MM.1S (cell line): ENCODE results near the gene MNT.

Source experiments
- EZH2phosphoT487 ChIP-seq: fragments of 300-600 bp; sonication (generic); IDR thresholded peaks from 2 replicates; pipeline ENCODE4 v1.6.1; 2018; ENCODE audit warnings: antibody characterized with exemption, low read length
- TF ChIP-seq, protein P1 (sequence below): fragments of 300-600 bp; sonication (generic); IDR thresholded peaks from 2 replicates; pipeline ENCODE4 v1.5.1; 2016; ENCODE audit warnings: antibody characterized with exemption, low read length, mixed read lengths

DNA sequence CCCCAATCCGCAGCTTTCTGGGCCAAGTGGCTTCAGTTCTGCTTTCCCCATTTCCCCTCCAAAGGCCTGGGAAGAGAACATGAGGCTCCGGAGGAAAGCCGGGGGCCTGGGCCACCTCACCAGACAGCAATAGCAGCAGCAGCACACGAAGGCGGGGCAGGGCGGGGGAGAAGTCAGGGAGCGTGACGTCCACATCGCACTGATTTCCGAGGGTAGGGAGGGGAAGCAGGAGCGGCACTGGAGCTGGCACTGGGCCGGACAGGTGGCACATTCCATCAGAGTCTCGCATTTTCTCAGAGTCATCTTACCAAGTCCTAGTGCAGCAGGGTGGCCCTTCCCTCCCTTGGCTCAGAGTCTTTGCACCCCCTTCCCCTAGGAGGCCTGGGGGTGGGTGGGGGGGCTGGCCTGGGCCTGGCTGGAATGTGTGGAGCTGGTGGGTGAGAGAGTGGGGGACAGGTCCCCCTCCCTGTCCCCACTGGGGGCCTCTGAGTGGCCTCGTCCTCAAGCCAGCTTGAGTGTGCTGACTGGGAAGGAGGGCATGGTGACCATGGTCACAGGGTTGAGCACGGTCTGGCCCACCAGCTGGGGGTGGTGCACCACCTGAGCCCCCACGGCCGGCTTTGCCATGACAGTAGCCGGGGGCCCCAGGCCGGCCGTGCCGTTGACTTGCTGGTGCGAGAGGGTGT, 14.3 kb downstream of the MNT start:
- TF ChIP-seq, protein P1, sequence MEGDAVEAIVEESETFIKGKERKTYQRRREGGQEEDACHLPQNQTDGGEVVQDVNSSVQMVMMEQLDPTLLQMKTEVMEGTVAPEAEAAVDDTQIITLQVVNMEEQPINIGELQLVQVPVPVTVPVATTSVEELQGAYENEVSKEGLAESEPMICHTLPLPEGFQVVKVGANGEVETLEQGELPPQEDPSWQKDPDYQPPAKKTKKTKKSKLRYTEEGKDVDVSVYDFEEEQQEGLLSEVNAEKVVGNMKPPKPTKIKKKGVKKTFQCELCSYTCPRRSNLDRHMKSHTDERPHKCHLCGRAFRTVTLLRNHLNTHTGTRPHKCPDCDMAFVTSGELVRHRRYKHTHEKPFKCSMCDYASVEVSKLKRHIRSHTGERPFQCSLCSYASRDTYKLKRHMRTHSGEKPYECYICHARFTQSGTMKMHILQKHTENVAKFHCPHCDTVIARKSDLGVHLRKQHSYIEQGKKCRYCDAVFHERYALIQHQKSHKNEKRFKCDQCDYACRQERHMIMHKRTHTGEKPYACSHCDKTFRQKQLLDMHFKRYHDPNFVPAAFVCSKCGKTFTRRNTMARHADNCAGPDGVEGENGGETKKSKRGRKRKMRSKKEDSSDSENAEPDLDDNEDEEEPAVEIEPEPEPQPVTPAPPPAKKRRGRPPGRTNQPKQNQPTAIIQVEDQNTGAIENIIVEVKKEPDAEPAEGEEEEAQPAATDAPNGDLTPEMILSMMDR: no peak
- TF ChIP-seq EZH2phosphoT487: no peak
